NCI-H128 (cell line): Measurements from ENCODE around the gene OSBPL7.

Source experiments
- DNase-seq: peaks from one replicate; lab custom pipeline; 2025; ENCODE audit not compliant: unreplicated experiment; lab: John Stamatoyannopoulos, UW

Gene OSBPL7

DNA sequence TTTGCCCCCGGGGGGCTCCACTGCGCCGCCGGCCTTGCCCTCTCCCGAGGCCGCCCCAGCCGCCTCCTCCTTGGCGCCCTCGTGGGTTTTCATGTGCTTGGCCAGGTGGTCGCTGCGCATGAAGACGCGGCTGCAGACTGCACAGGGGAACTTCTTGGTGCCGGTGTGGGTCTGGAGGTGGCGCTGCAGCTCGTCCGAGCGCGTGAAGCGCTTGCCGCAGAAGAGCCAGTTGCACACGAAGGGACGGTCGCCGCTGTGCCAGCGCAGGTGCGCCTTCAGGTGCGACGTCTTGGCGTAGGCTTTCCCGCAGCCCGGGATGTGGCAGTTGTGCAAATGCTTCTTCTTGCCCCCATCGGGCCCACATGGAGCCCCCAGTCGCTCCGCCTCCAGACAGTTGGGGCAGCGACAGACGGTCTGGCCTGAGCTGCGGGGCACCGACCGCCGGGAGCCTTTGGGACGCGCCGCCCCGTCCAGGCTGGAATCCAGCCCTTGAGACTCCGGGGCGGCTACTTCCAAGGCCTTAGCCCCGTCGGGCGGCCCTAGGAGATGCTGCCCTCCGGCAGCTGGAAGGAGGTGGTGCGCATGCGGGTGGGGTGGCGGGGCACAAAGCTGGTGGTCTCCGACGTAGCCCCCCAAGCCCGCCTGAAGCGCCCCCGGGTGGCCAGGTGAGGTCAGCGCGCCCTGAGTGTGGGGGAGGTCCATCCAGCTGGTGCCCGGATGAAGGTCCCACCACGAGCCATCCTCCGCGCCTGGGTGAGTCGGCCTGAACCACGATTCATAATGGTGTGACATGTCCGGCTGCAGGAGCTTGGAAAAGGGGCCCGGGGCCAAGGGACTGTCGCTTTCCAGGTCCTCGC, 26.0 kb upstream of the OSBPL7 start:
- no peak for DNase-seq

DNA sequence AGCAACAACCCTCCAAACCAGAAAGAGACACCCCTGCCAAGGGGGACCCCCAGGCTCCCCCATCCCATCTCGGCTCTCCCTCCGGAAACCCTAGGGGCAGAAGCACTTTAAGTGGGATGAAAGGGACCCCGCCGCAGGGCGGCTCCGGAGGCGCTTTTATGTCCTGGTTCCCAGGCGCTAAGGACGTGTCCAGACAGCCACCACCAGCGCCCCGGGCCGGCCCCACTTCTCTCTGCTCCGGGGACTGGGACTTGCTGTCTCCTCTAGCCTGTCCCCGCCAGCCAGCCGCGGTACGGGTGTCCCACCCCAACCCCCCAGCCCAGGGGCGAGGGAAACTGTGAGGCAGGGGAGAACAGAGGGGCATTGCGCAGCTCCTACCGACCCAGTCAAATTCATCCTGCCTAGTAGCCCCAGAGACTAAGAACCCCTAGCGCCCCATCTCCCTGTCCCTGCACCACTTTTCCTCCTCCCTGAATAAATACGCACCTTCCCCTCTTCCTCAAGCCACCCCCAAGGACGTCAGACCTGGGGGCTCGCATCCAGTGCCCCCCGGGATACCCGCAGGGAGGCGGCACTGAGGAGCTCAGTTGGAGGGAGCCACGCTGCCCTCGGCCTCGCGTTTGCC, 25.2 kb upstream of the OSBPL7 start:
- DNase-seq: no peak

DNA sequence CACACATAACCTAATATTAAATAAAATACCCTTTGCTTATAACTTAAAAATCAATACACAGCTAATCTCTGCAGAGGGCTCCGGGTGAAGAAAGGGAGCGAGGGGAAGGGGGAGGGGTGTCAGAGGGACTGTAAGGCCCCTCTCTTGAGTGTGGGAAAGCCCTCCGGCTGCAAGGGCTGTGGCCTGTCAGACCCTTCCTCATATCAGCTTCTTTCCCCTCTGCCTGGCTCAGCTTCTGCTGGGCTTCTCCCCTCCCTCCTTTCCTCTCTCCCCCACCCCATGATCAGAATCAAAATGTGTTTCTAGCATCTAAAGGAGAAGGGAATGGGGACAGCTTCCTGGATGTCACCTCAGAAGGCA, 24.1 kb upstream of the OSBPL7 start:
- DNase-seq: no peak

DNA sequence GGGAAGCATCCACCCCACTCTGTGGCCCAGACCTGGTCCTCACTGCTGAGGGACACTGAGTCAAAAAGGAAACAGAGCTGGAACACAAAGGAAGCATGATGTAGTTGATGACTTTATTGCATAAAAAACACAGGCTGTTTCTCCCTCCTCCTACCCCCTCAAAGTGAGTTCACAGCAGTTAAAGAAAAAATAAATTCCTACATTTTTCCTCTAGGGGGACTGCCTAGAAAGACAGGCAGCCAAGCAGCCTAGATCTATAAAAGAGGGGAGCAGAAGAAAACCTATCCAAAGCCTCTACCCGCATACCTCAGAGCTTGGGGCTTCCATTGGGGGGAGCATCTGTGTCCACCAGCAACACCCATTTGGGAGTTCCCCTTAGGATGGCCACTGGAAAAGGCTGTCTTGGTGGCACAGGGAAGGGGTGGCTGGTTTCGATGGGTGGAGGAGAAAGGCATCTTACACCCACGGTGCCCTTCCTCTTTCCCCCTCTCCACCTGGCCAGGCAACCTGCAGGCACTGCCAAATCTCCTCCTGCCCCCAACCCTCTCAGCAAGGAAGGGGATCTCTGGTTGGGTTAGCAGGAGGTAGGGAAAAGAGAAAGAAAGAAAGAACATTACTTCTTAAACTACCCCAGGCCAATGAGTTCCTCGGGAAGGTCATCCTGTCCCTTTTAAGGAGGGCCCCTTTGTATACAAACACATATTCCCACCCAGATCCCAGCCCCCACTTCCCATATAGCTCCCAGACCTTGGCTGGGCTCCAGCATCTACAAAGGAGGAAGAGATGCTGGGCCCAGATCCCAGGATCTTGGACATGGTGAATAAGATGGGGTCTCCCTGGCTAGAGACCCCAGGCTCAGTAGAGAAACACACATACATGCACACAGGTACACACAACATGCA, 23.5 kb upstream of the OSBPL7 start:
- no peak for DNase-seq

DNA sequence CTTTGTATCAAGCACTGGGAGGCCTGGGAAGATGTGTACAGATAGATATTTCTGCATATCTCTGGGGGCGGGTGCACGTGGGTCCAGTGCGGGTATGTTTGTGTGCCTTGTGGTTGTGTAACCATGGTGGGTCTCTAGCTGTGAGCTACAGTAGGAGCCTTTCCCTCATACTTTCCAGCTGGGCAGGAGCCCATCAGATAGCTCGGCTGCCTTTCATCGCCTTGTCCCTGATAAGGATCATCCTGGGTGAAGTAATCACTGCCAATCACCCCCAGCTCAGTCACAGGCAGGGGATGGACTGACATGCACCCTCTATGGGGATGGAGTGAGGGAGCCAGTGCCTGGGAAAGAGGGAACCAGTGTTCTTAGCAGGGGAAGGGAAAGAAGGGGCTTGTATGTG, 22.6 kb upstream of the OSBPL7 start:
- DNase-seq: no peak

DNA sequence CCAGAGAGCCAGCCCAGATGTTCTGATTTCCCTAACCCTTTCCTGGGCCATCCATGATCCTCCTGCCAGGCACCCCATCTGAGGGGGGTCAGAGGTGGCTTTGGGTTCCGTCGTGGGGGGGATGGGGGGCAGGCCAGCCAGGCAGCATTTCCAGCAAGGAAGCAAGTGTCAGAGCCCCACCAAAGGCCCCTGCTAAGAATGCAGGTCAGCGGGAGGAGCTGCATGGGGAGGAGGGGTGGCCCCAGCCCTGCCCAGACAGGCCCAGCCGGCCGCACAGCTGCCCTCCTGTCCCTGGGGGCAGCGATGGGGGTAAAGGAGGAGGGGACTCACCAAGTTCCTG, 21.8 kb upstream of the OSBPL7 start:
- DNase-seq: no peak

DNA sequence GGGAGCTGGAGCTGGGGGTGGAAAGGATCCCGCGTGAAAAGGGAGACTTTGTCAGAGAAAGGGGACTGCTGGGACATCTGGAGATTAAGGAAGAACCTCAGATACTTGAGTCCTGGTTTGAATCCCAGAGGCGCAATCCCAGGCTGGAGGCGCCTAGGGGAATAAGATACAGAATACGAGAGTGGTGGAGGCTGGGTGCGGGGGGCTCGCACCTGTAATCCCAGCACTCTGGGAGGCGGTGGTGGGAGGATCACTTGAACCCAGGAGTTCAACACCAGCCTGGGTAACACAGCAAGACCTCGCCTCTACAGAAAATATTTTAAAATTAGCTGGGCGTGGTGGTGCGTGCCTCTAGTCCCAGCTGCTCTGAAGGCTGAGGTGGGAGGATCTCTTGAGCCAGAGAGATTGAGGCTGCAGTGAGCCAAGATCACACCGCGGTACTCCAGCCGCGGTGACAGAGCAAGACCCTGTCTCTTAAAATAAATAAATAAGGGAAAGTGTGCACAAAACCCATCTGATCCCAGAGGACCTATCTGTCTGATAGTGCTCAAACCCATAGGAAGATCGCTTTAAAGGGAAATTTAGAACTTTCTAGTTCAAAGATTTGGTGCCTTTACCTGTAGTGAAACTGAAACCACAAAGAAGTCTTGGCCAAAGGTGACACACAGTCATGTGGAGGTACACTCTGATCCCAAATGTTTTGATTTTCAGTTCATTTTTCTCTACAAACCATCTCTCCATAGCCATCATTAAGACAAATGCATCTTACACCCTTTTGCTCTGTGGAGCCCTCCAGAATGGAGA, 20.1 kb upstream of the OSBPL7 start:
- DNase-seq: no peak

DNA sequence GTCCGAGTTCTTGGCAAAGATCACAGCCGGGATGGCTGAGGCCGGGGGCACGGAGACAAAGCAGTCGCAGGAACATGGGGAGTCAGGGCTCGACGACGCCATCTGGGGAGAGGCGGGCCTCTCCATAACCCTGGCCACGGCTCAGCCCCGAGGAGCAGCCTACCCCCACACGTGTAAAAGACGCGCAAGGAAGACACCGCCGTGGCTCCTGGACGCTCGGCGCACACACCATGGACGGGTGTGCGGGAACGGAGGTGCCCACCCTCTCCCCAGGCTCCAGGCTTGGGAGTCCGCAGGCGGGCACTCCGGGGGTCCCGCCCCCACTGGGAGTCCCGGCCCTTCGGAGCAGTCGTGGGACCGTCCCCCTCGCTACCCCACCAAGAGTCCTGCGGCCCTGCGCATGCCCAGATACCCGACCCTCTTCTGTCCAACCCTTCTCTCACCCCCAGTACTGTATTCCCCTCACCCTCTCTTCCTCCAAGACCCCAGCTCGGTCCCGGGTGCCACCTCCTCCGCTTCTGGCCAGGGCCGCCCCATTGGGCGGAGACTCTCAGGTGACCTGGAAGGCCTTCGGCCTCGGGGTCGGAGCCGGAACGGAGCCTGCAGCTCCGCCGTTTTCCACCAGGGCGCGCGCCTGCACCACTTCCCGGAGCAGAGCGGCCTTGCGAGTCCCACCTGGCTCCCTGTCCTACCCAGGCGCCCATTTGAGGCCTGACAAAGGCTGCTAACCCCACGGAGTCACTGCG, 19.3 kb upstream of the OSBPL7 start, which contains the start of gene SCRN2:
SCRN2 (minus strand) TSS at position 532 of the 746 bp plus-strand sequence; CDS start at position 102, 430 bp downstream.
- peak; percentile 65 for DNase-seq

DNA sequence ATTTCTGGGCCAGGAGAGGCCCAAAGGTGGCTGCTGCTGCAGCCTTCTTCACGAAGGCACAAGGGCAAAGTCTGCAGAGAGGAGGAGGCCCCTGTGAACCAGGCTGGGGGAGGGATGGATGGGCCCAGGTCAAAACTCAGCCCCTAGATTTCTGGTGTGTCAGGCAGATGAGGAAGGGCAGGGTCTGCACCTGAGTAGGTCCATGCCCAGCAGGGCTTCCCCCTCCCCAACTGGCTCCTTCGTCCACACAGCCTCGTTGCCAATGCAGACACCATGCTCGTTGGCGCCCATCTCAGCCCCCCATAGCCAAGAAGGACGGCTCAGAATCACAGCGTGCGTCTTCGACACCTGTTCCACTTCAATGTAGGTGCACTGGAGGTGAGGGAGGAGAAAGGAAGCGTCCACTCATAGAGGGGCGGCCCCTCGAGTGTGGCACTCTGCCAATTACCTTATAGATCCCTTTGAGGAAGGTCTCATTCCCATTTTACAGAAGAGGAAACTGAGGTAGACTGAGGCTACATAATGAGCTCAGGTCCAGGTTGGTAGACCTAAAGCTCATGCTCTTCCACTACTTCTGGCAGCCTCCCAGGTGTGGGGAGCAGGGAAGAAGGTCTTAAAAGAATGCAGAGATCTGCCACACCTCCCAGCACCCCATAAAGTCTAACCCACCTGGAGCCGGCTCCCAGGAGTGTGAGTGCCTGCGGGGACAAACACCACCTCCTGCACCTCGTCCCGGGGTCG, 18.6 kb upstream of the OSBPL7 start:
- DNase-seq: no peak

DNA sequence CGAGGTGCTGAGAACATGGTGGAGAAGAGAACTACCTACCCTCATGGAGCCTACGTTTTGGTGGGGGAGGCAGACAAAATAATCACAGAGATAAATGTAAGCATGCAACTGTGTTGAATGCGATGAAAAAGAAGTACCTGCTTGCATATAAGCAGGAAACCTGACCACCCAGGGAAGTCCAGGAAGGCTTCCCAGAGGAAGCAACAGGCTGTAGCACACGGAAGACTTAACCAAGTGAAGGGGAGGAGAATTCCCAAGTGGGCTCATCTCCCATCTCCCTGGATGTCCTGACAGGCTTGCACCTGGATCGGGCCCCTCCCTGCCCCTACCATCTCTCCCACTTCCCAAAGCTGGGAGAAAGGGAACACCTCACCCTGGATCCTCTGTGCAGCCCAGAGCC, 17.5 kb upstream of the OSBPL7 start:
- no peak for DNase-seq

DNA sequence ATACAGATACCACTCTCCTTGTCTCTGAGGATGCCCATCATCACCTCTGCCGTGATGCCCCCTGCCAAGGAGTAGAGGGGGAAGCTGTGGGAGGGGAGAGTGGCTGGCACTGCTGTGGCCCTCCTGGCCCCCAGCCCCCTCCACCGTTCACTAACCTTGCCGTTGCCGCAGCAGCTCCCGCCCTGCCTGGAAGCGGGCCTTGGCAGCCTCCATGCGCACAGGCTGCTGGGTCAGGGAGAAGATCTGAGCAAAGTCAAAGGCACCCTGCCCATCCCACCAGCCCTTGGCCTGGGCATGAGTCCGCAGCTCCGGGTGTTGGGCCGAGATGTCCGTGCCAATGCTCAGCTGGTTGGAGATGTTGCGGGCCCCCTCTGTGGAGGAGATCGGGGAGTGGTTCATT, 17.0 kb upstream of the OSBPL7 start:
- DNase-seq: no peak

DNA sequence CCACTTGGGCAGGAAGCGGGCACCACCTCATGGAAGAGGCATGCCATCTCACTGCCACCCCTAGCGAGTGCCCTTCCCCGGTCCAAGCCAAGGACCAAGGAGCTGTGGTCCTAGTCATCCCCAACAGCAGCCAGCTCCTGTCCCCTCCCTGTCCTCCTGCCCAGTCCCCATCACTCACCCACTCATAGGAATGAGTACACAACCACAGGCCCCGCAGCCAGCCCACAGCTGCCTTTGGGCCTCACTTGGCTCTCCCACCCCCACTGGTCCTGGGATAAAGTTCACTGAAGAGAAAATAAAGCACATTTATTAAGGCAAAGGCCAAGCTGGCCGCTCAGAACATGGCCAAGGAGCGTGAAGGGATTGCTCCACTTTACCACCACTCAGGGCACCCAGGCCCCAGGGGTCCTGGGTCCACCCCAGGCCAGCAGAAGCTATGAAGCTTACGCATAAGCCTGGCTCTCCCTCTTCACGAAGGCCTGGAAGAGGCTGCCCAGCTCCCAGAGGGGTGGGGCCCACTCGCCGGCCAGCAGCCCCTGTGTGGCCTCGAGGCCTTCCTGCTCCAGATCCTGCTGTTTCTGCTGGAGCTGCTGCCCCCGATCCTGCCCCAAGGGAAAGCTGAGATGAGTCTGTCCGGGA, 15.9 kb upstream of the OSBPL7 start:
- no peak for DNase-seq

DNA sequence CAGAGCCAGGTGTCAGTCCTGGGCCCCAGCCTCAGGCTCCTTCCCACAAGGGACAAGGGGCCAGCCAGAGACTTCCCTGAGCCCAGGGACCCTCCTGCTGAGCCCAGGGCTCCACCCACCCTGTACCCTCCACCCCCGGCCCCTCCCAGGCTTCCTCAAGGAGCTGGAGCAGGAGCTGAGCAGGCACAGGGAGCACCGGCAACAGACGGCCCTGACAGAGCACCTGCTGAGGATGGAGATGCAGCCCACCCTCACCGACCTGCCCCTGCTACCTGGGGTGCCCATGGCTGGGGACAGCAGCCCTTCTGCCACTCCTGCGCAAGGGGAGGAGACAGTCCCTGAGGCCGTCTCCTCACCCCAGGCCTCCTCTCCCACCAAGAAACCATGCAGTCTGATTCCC, 15.0 kb upstream of the OSBPL7 start:
- DNase-seq: no peak

DNA sequence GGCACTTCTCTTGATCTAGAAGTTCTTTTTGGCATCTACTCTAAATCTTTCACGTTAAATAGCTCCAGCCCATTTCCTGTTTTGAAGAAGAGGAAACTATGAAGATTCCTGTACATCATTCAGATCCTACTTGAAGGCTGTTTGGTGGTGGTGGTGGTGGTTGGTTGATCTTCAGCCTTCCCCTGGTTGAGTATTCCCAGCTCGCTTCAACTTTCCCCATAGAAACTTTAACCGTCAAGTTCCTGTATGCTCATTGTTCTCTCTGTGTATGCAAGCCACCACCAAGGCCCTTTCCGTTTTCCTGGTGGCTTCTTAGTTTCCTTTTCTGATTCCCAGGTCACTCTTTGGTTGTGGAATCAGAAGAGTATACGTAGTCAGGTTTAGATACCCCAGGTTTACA, 13.2 kb upstream of the OSBPL7 start:
- DNase-seq: no peak

DNA sequence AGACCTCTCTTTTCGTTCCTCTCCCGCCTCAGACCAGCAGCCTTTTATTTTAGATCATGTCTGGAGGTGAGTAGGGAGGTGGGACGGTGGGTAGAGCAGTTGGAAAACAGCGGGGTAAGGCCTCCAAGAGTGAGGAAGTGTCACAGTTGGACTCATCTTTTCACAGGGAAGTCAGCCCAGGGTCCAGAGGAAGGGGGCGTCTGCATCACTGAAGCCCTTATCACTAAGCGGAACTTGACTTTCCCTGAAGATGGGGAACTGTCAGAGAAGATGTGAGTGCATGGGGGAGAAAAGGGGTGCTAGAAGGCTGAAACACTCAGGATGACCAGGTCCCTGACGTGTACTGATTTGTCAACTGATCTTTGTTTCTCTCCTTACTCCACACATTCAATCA, 10.3 kb upstream of the OSBPL7 start:
- DNase-seq: no peak

DNA sequence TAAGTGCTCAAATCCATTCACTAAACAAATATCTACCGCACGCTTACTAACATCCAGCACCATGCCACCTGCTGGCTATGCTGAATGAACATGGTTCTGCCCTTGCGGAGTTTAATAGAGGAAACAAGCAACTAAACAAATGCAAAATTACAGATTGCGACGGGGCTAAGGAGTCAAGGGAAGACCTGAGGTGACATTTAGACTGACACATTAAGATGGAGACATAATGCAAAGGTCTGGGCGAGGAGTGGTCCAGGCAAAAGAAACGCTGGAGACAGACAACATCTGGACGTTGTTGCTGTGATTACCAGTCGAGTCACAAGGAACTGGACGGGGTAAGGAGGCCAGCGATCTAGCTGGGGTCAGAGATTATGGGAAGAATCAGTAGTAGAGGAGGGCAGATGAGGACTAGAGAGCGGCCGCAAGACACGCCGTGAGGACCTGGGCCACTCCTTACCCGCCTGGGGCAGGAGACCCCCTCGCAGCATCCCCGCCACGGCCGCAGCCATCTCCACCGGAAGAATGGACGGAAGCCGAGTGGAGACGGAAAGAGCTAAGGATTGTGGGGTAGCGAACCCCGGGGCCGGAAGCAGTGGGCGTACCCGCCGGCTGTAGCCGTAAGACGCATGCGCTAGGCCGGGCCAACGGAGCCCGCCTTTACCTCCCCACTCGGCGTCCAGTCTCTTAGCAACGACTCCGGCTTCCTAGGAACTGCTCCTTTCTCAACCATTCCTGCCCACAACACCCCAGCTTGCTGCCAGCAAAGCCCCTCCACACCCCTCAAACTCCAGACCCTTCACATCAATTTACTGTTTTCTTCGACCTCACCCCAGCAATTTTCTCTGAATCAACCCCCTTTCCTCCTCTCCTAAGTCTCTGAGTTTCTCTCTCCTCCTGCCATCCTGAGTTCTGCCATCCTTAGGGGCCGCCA, 9.7 kb upstream of the OSBPL7 start, which contains the start of the genes LRRC46 and MRPL10:
LRRC46 (plus strand) TSS at position 668 of the 931 bp plus-strand sequence. CDS start 320 bp downstream, outside the sequence.
MRPL10 (minus strand) TSS at position 539 of the 931 bp plus-strand sequence; CDS start at position 509, 30 bp downstream.
- DNase-seq: peak; percentile 70

DNA sequence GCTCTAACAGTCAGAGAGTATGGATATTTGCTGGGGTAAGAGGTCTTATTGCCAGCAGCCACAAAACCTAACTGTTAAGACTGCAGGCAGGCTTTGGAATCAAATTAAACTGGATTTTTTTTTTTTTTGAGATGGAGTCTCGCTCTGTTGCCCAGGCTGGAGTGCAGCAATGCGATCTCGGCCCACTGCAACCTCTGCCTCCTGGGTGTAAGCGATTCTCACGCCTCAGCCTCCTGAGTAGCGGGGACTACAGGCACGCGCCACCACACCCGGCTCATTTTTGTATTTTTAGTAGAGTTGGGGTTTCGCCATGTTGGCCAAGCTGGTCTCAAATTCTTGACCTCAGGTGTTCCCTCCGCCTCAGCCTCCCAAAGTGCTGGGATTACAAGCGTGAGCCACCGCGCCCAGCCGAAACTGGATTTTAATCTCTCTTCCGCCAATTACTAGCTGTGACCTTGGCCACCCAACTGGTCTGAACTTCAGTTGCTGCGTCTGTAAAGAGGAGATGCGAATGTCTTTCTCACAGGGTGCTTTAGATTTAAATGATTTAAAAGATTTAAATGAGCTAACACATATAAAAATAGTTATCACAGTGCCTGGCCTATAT, 8.9 kb upstream of the OSBPL7 start:
- DNase-seq: no peak
